GM21381 (cell line): ENCODE measurements around the gene TUBB2B.

Experiments
- ATAC-seq: cut with Tn5 transposase; IDR thresholded peaks from one replicate; pipeline ENCODE4 v1.9.1; 2021; ENCODE audit warnings: mild to moderate bottlenecking, moderate library complexity; ENCODE audit not compliant: unreplicated experiment

TUBB2B gene

DNA sequence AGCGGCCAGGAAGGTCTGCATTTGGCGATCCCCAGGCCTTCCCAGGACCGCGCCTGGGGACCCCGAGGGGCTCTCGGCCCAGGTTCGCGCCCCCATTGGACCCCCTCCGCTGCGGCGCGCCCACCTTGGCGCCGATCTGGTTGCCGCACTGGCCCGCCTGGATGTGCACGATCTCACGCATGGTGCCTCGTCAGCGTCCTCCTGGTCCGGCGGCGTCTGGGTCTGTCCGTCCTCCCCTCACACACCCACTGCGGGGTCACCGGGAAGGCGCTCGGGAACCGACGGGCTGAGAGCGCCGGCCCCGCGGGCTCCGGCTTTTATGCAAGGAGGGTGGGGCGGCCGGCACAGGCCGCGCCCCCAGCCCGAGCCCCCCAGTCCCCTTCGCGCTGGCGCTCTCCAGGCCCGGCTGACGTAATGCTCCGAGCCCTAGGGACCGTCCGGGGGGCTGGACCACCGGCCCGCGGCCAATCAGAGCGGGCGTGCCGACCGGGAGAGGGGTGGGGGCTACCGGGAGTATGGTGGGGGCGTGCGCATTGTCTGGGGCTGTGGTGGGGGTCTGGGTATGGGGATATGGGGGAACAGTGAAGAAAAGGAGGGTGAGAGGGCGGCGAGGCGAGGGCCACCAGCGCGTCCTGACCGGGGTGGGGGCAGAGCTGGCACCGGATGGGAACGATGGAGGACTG is at the start of gene TUBB2B:
Gene TUBB2B (minus strand): TSS at position 291 of the 683 bp plus-strand sequence. CDS start 110 bp downstream, at position 181.
- ATAC-seq: no peak

- no peak for ATAC-seq
Measured at GRCh38 chr6:3277251-3277650, 49.8 kb upstream of the TUBB2B start.

GRCh38 chr6:3276174-3277167 is 49.0 kb upstream of the TUBB2B start:
- no peak for ATAC-seq

DNA sequence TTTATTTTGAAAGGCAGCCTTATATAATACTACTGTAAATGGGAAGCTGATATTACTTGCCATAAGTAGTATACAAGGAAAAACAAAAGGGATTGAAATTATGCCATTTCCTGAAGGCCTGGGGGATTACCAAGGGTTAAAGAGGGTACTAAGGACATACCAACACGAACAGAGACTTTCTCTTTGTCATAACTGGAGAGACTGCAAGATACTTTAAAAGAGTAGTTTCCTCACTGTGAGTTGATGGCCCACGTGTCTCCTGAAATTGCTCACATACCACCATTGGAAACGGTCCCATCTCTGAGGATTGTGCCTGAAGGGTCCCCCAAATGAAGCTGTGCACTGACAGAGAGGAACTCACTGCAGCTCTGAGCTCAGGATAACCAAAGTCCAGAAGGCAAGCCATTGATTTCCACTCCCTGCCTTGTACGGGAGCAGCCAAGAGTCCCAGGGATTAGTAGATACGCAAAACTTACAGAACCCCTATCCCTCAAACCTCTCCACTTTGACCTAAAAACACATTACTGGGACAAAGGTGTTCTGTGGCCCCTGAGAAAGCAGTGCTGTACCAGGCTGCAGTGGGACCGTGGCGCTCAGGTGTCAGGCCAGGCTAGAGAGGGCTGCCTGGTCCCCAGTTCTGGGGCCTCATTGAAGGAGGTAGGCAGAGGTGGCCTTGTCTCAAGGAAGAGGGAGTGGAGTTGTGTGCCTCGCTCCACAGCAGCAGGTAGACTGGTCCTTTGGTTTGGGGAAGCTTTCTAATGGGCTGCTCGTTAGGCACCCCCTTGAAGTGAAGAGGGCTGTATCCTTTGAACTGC is 46.5 kb upstream of the TUBB2B start:
- no peak for ATAC-seq

- ATAC-seq: no peak
Measured at GRCh38 chr6:3272911-3273547, 45.6 kb upstream of the TUBB2B start.

GRCh38 chr6:3271756-3272155 is 44.3 kb upstream of the TUBB2B start:
- no peak for ATAC-seq

GRCh38 chr6:3270258-3270657 is 42.8 kb upstream of the TUBB2B start:
- ATAC-seq: no peak

DNA sequence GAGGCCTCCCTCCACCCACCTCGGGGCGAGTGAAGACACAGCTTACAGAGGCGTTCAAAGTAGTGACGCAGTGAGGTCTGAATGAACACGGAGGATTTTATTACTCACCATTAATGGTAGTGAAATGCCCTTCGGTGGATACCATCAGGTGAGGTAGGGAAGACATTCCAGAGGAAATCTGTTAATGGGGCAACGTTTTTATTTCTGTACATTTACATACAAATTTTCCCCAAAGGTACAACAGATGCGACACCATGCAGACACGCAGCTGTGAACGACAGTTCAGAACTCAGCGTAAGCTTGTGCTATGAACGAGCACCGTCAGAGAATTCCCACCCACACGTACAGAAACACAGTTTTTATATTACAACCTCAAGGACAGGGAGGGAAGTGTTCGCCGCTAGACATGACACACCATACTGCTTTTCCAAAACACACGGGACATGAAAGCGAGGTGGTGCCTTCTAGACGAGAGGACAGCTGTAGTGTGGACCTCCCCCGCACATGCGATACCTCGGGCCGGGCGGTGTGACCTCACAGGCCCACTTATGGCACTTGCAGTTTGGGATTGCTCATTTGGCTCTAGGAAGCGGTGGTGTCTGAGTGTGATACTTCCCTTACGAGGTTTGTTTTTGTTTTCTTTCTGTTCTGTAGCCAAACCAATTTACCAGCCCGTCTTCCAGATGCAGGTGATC is 42.0 kb upstream of the TUBB2B start:
- ATAC-seq: no peak

GRCh38 chr6:3268680-3269079 is 41.2 kb upstream of the TUBB2B start:
- no peak for ATAC-seq

DNA sequence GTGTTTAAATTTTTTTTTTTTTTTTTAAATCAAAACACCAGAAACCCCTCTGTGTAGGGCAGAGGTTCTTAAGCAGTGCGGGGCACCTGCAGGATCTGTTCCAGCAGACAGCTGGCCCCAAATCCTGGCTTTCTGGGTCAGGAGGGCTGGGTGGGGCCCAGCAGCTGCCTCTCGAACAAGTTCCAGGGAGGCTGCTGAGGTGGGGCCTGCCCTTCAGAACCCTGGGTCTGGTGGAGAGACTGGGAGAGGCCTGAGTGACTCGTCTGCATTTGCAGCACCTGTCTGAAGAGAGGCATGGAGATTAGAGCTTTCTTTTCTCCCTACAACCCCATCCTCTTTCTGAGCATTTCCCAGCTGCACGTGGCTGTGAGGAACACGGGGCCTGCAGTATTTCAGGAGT is 39.7 kb upstream of the TUBB2B start:
- no peak for ATAC-seq

GRCh38 chr6:3266170-3266569 is 38.7 kb upstream of the TUBB2B start:
- ATAC-seq: no peak

GRCh38 chr6:3265671-3266070 is 38.2 kb upstream of the TUBB2B start:
- ATAC-seq: no peak

DNA sequence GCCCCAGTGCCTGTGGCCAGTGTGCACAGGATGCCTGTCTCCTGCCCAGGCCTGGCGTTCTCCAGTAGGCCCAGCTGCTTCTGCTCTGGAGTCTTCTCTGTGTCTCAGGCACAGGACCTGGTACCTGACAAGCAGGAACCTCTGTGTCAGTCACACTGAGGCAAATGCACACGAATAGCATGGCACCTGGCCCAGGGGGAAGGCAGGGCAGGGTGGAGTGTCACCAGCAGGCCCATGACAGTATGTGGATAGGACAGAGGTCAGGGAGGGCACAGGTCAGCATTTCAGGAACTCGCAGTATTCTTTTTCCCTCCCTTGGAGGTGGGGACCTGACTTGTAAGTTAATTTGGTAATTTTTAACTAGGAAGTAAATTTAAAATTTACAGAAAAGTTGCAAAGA is 36.9 kb upstream of the TUBB2B start:
- no peak for ATAC-seq

DNA sequence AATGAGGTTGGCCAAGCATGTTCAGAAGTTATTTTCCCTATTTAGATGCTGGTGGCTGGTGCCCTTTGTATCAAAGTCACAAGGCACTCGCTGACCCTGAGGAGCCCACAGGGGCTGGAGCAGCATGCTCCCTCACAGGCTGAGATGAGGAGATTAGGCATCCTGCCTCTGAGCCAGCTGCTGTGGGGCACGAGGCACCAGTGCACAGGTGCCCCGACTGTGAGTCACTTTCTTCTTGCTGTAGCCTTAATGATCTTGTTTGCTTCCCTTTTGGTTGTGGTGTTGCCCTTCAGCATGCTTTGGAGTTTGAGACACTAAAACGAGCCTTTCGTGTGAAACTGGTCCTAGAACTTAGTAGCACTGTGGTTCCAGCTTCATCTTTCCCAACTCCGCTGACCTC is 35.6 kb upstream of the TUBB2B start:
- no peak for ATAC-seq

DNA sequence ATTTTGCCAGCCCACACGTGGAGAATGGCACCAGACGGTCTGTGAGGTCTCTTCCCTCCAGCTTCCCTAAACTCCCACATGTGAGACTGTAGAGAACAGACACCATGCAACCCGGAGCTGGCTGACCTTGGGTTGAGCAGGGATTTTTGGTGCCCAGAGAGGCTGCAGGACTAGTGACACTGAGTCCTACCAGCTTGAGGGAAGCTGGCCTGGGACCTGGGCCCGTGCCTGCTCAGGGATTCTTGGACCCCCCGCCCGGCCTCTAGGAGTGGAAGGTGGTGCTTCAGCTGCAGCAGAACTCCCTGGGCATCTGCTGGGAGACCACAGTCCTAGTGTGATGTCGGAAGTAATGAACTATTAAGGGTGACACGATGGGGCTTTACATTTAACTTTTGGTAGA is 34.5 kb upstream of the TUBB2B start:
- ATAC-seq: no peak

- no peak for ATAC-seq
Measured at GRCh38 chr6:3261518-3261820, 34.0 kb upstream of the TUBB2B start.

- no peak for ATAC-seq
Measured at GRCh38 chr6:3260772-3261517, 33.5 kb upstream of the TUBB2B start.

DNA sequence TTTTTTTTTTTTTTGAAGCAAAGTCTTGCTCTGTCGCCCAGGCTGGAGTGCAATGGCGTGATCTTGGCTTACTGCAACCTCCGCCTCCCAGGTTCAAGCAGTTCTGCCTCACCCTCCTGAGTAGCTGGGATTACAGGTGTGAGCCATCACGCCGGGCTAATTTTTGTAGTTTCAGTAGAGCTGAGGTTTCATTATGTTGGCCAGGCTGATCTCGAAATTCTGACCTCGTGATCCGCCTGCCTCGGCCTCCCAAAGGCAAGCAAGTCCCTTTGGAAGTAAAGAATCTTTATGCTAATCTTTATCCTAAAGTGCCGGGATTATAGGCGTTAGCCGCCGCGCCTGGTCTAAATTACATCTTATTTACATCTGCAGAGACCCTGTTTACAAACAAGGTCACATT is 32.8 kb upstream of the TUBB2B start:
- ATAC-seq: no peak

DNA sequence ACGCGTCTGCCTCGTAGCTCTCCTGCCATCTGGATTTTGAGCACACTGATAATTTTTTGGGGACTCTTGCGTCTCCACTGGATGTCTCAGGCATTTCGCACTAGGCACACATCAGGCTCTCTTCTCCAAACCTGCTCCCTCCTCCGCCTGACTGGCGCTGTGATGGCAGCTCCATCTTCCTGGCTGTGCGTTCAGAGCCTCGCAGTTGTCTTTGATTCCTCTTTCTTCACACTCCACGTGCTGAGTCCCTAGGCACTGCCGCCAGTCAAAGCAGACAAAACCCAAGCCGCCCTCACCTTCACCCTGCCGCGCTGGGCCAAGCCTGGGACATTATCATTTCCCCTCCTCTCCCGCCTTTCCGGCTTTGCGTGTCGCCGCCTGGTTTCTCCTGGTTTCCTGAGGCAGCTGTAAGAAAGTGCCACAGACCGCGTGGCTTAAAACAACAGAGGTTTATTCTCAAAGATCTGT is 32.1 kb upstream of the TUBB2B start:
- peak; percentile 26 for ATAC-seq
